H4 (cell line): ENCODE data around the gene ZNF521. TPM values are rescaled to one million over a fixed set of nuclear protein-coding genes. Genes with fewer than 3 reads are reported as not detected.

ENCODE experiments used
- DNase-seq: peaks from one replicate; pipeline ENCODE4 v3.0.0-alpha.2; 2015; ENCODE audit warnings: low spot score
- total RNA-seq: library from RNA; depleted of rRNA; stranded (reverse); fragments of >200 nt; shearing (Covaris generic); gene quantifications from 2 replicates; pipeline ENCODE4 v1.2.3, GENCODE V29; 2014

The ZNF521 gene
- total RNA-seq, 1 experiment from 2014 or later, result 8.2 TPM

- no peak for DNase-seq
Observed at GRCh38 chr18:25169701-25170100, 182.3 kb downstream of the ZNF521 start.

- DNase-seq, result no peak
Observed at GRCh38 chr18:25167612-25168410, 184.2 kb downstream of the ZNF521 start.

GRCh38 chr18:25166113-25166512 is 185.9 kb downstream of the ZNF521 start:
- DNase-seq, result no peak

GRCh38 chr18:25164848-25165811 is 186.8 kb downstream of the ZNF521 start:
- no peak for DNase-seq

- DNase-seq, result no peak
Observed at GRCh38 chr18:25164211-25164847, 187.6 kb downstream of the ZNF521 start.

GRCh38 chr18:25153426-25153825 is 198.5 kb downstream of the ZNF521 start:
- no peak for DNase-seq

- no peak for DNase-seq
Observed at GRCh38 chr18:25147877-25148488, 204.0 kb downstream of the ZNF521 start.

- DNase-seq, result no peak
Observed at GRCh38 chr18:25146512-25146910, 205.5 kb downstream of the ZNF521 start.

GRCh38 chr18:25145731-25146511 is 206.0 kb downstream of the ZNF521 start:
- DNase-seq, result no peak

GRCh38 chr18:25144820-25145219 is 207.1 kb downstream of the ZNF521 start:
- DNase-seq, result no peak

- DNase-seq, result no peak
Observed at GRCh38 chr18:25141886-25142285, 210.1 kb downstream of the ZNF521 start.

GRCh38 chr18:25141399-25141798 is 210.6 kb downstream of the ZNF521 start:
- DNase-seq, result no peak

GRCh38 chr18:25140962-25141308 is 211.0 kb downstream of the ZNF521 start:
- DNase-seq, result no peak

- no peak for DNase-seq
Observed at GRCh38 chr18:25140124-25140961, 211.6 kb downstream of the ZNF521 start.

GRCh38 chr18:25137197-25137472 is 214.8 kb downstream of the ZNF521 start:
- no peak for DNase-seq

GRCh38 chr18:25136416-25137196 is 215.4 kb downstream of the ZNF521 start:
- no peak for DNase-seq

- no peak for DNase-seq
Observed at GRCh38 chr18:25134861-25135260, 217.1 kb downstream of the ZNF521 start.

GRCh38 chr18:25133879-25134278 is 218.1 kb downstream of the ZNF521 start:
- DNase-seq, result peak; percentile 7

GRCh38 chr18:25132786-25133496 is 219.0 kb downstream of the ZNF521 start:
- no peak for DNase-seq
